HCT116 (cell line): ENCODE measurements around the gene PRKAA1. TPM values are rescaled to one million over a fixed set of nuclear protein-coding genes. Genes with fewer than 3 reads are reported as not detected.

Experiments
- ATAC-seq: fragments of 200-7000 bp; cut with Tn5 transposase; 2 replicates; pipeline ENCODE4 v1.9.1; 2020; ENCODE audit warnings: mild to moderate bottlenecking, moderate library complexity
- BruUV-seq: library from RNA; stranded (reverse); fragments of 400-500 nt; replicated peaks from 2 replicates; lab custom pipeline; 2021; lab: Mats Ljungman, UMichigan
- CTCF ChIA-PET: fragments of 300-600 bp; sonication (Branson Sonifier 250); formaldehyde crosslinking; loops from one replicate; lab custom pipeline; 2021; ENCODE audit warnings: antibody characterized with exemption; lab: Charles Lee
- POLR2A ChIA-PET: fragments of 300-600, 350-600 bp; sonication (Branson Sonifier 250); formaldehyde crosslinking; loops from one replicate; lab custom pipeline; 2021; ENCODE audit warnings: antibody characterized with exemption; lab: Charles Lee
- RAD21 ChIA-PET, 2 experiments: fragments of 300-600 bp; sonication (Branson Sonifier 250); formaldehyde crosslinking; loops; one replicate each; lab custom pipeline; 2023; ENCODE audit warnings: low total read pairs in 2 of 2; ENCODE audit not compliant: uncharacterized antibody in 2 of 2, unreplicated experiment in 2 of 2, low non-redundant PET in 1 of 2; lab: Charles Lee
- DNase-seq: peaks from one replicate; pipeline ENCODE4 v3.0.0-alpha.2; 2010; ENCODE audit warnings: low read depth, low spot score
- H2AFZ ChIP-seq: fragments of 200-600 bp; shearing (Covaris generic), sonication (generic); 2 replicates; pipeline ENCODE4 v1.6.1; 2017; ENCODE audit warnings: low read depth, mixed run types, mixed read lengths, antibody characterized with exemption, low read length; ENCODE audit not compliant: poor library complexity, severe bottlenecking
- H3K27ac ChIP-seq: 2 replicates; pipeline ENCODE4 v1.5.1; 2012; ENCODE audit warnings: low read depth, low read length
- H3K27me3 ChIP-seq: fragments of 200-600 bp; sonication (generic); 2 replicates; pipeline ENCODE4 v1.6.1; 2016; ENCODE audit warnings: mixed run types, low read length, mixed read lengths; ENCODE audit not compliant: insufficient read depth
- H3K36me3 ChIP-seq, 2 experiments: fragments of 200-500 bp in 1 of 2; fragments of 200-600 bp in 1 of 2; sonication (Bioruptor generic) in 1 of 2; sonication (generic) in 1 of 2; 2 replicates each; pipeline versions ENCODE4 v1.5.1 to v1.6.1; 2014 to 2016; ENCODE audit warnings: low read length in 2 of 2, inconsistent platforms in 1 of 2, mixed read lengths in 1 of 2, mixed run types in 1 of 2; ENCODE audit not compliant: insufficient read depth in 2 of 2, control insufficient read depth in 1 of 2
- H3K4me1 ChIP-seq, 2 experiments: fragments of 200-600 bp in 1 of 2; sonication (generic) in 1 of 2; 2 replicates each; pipeline versions ENCODE4 v1.5.1 to v1.6.1; 2012 to 2017; ENCODE audit warnings: low read length in 2 of 2, inconsistent platforms in 1 of 2, mild to moderate bottlenecking in 1 of 2, mixed read lengths in 1 of 2, mixed run types in 1 of 2, moderate library complexity in 1 of 2; ENCODE audit not compliant: insufficient read depth in 2 of 2, control insufficient read depth in 1 of 2
- H3K4me2 ChIP-seq: fragments of 200-600 bp; sonication (generic); 2 replicates; pipeline ENCODE4 v1.6.1; 2017; ENCODE audit warnings: mixed run types, low read length, mixed read lengths
- H3K4me3 ChIP-seq, 2 experiments: fragments of 200-600 bp in 1 of 2; sonication (generic) in 1 of 2; replicated peaks in 1 of 2; 2 replicates each; pipeline ENCODE4 v1.5.1; 2011 to 2016; ENCODE audit warnings: low read length in 2 of 2, control low read depth in 1 of 2, low read depth in 1 of 2, mild to moderate bottlenecking in 1 of 2, mixed read lengths in 1 of 2, mixed run types in 1 of 2
- H3K79me2 ChIP-seq: fragments of 200-600 bp; sonication (generic); 2 replicates; pipeline ENCODE4 v1.6.1; 2017; ENCODE audit warnings: mild to moderate bottlenecking, mixed run types, low read length, moderate library complexity, mixed read lengths; ENCODE audit not compliant: insufficient read depth
- H3K9ac ChIP-seq: fragments of 200-600 bp; sonication (generic); 2 replicates; pipeline ENCODE4 v1.6.1; 2016; ENCODE audit warnings: low read length, mixed read lengths
- H3K9me2 ChIP-seq: fragments of 200-600 bp; sonication (generic), shearing (Covaris generic); 2 replicates; pipeline ENCODE4 v1.6.1; 2017; ENCODE audit warnings: mixed run types, mild to moderate bottlenecking, moderate library complexity; ENCODE audit not compliant: insufficient read depth
- H3K9me3 ChIP-seq, 2 experiments: fragments of 200-500 bp in 1 of 2; fragments of 200-600 bp in 1 of 2; sonication (Bioruptor generic) in 1 of 2; sonication (generic) in 1 of 2; 2 replicates each; pipeline ENCODE4 v1.6.1; 2014 to 2017; ENCODE audit warnings: low read length in 2 of 2, mixed read lengths in 2 of 2, inconsistent platforms in 1 of 2, low read depth in 1 of 2, mild to moderate bottlenecking in 1 of 2, mixed run types in 1 of 2, moderate library complexity in 1 of 2; ENCODE audit not compliant: control insufficient read depth in 1 of 2, insufficient read depth in 1 of 2
- H4K20me1 ChIP-seq: fragments of 200-600 bp; sonication (generic), shearing (Covaris generic); 2 replicates; pipeline ENCODE4 v1.6.1; 2017; ENCODE audit warnings: mixed run types, mild to moderate bottlenecking, moderate library complexity; ENCODE audit not compliant: insufficient read depth
- EGR1 ChIP-seq: IDR thresholded peaks from 2 replicates; pipeline ENCODE4 v1.6.1; 2012; ENCODE audit warnings: low read depth
- JUND ChIP-seq: IDR thresholded peaks from 2 replicates; pipeline ENCODE4 v1.6.1; 2012
- POLR2A ChIP-seq: IDR thresholded peaks from 2 replicates; pipeline ENCODE4 v1.7.0; 2011; ENCODE audit warnings: borderline replicate concordance; ENCODE audit not compliant: insufficient read depth, insufficient read length; ENCODE audit errors: extremely low read depth
- POLR2AphosphoS5 ChIP-seq: IDR thresholded peaks from 2 replicates; pipeline ENCODE4 v1.6.1; 2011; ENCODE audit warnings: mild to moderate bottlenecking, low read depth, low read length, moderate library complexity
- SIN3A ChIP-seq: IDR thresholded peaks from 2 replicates; pipeline ENCODE4 v1.6.1; 2012; ENCODE audit warnings: low read depth
- SRF ChIP-seq: IDR thresholded peaks from 2 replicates; pipeline ENCODE4 v1.6.1; 2012; ENCODE audit warnings: low read depth
- intact Hi-C: fragments of 100-400 bp; cut with micrococcal nuclease; formaldehyde crosslinking; loops from 2 replicates; pipeline ENCODE4 v1.10.0; 2022
- total RNA-seq: library from RNA; stranded (reverse); gene quantifications from one replicate; pipeline ENCODE4 v1.2.1, GENCODE V29; 2021; ENCODE audit not compliant: unreplicated experiment
- TF ChIP-seq, protein P1 (sequence below): IDR thresholded peaks from 2 replicates; pipeline ENCODE4 v1.6.1; 2012
- TF ChIP-seq, protein P2 (sequence below): IDR thresholded peaks from 2 replicates; pipeline ENCODE4 v1.6.1; 2011; ENCODE audit warnings: mild to moderate bottlenecking, low read length, moderate library complexity; ENCODE audit not compliant: insufficient replicate concordance; ENCODE audit errors: extremely low read depth
- TF ChIP-seq, protein P3 (sequence below): IDR thresholded peaks from 2 replicates; pipeline ENCODE4 v1.6.1; 2012; ENCODE audit warnings: low read depth

PRKAA1 gene
- total RNA-seq, 1 experiment from 2014 or later = 53.5 TPM

DNA sequence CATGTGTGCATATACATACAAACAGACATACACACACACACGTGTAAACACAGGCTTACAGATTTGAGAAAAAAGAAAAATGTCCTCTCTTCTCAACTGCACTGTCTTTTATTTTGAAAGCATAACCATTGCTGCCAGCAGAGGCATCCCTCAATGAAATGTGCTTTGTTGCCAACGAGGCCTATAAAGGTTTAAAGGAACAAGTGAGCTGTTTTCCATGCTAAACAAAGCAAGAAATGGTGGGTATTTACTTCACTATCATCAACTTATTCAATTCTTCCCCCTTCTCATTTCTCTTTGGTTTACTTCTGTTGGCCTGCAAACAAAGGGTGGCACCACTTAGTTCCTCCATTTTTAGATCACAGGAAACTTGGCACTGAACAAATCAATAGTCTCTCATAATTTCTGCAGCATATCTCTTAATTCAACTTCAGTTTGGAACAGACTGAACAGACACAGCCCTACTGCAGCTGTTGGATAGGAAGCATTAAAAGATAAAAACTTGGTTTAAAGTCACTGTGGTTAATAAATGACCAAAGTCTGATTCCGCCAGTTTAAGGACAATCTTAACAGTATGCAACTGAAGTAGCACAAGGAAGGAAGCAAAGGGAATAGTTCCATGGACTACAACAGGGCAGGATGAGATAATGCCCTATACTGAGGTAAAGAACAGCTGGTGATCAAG is 64.2 kb downstream of the PRKAA1 start:
- Histone ChIP-seq H3K9ac (no peak overlapping the region), H3K27ac (no peak overlapping the region), H3K27me3 (no peaks in the 10 kb centered on the region), H3K9me2 (no peaks in the 10 kb centered on the region), H3K4me3 (no peak overlapping the region), H3K9me3 (no peaks in the 10 kb centered on the region), H2AFZ (no peak overlapping the region), H3K4me2 (no peak overlapping the region), H3K36me3 (no peaks in the 10 kb centered on the region), H3K4me1 (peaks cover 0 to 17% of the 10 kb centered on the region in 2 experiments; a peak in 1 of 4 replicates), H4K20me1 (no peaks in the 10 kb centered on the region), H3K79me2 (no peaks in the 10 kb centered on the region)
- BruUV-seq = no TSS peak
- no peak for DNase-seq
- CTCF ChIA-PET = interaction anchor here (1.1 kb wide), 1 partner anchor 45 kb away, joined by 3 read pairs; no protein-coding TSS in a partner anchor
- no peak for ATAC-seq
- TF ChIP-seq EGR1 = no peak
- TF ChIP-seq, protein P1, sequence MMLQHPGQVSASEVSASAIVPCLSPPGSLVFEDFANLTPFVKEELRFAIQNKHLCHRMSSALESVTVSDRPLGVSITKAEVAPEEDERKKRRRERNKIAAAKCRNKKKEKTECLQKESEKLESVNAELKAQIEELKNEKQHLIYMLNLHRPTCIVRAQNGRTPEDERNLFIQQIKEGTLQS = no peak
- no peak for TF ChIP-seq POLR2A
- TF ChIP-seq, protein P2, sequence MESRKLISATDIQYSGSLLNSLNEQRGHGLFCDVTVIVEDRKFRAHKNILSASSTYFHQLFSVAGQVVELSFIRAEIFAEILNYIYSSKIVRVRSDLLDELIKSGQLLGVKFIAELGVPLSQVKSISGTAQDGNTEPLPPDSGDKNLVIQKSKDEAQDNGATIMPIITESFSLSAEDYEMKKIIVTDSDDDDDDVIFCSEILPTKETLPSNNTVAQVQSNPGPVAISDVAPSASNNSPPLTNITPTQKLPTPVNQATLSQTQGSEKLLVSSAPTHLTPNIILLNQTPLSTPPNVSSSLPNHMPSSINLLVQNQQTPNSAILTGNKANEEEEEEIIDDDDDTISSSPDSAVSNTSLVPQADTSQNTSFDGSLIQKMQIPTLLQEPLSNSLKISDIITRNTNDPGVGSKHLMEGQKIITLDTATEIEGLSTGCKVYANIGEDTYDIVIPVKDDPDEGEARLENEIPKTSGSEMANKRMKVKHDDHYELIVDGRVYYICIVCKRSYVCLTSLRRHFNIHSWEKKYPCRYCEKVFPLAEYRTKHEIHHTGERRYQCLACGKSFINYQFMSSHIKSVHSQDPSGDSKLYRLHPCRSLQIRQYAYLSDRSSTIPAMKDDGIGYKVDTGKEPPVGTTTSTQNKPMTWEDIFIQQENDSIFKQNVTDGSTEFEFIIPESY = no peak
- TF ChIP-seq SRF = no peak
- no peak for TF ChIP-seq SIN3A
- TF ChIP-seq POLR2AphosphoS5 = no peak
- TF ChIP-seq, protein P3, sequence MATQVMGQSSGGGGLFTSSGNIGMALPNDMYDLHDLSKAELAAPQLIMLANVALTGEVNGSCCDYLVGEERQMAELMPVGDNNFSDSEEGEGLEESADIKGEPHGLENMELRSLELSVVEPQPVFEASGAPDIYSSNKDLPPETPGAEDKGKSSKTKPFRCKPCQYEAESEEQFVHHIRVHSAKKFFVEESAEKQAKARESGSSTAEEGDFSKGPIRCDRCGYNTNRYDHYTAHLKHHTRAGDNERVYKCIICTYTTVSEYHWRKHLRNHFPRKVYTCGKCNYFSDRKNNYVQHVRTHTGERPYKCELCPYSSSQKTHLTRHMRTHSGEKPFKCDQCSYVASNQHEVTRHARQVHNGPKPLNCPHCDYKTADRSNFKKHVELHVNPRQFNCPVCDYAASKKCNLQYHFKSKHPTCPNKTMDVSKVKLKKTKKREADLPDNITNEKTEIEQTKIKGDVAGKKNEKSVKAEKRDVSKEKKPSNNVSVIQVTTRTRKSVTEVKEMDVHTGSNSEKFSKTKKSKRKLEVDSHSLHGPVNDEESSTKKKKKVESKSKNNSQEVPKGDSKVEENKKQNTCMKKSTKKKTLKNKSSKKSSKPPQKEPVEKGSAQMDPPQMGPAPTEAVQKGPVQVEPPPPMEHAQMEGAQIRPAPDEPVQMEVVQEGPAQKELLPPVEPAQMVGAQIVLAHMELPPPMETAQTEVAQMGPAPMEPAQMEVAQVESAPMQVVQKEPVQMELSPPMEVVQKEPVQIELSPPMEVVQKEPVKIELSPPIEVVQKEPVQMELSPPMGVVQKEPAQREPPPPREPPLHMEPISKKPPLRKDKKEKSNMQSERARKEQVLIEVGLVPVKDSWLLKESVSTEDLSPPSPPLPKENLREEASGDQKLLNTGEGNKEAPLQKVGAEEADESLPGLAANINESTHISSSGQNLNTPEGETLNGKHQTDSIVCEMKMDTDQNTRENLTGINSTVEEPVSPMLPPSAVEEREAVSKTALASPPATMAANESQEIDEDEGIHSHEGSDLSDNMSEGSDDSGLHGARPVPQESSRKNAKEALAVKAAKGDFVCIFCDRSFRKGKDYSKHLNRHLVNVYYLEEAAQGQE = no peak
- TF ChIP-seq JUND = no peak
- intact Hi-C loops = loop anchor here (10.0 kb wide), 1 partner anchor 1519 kb away; the partner anchor contains the start of gene FYB1
- RAD21 ChIA-PET = no interaction called here
- POLR2A ChIA-PET = no interaction called here
